ENCODE measurements around the gene MED27. TPM values are rescaled to one million over a fixed set of nuclear protein-coding genes. Genes with fewer than 3 reads are reported as not detected.

Gene MED27
- total RNA-seq, 1 experiment from 2014 or later, result 24.4 TPM

DNA sequence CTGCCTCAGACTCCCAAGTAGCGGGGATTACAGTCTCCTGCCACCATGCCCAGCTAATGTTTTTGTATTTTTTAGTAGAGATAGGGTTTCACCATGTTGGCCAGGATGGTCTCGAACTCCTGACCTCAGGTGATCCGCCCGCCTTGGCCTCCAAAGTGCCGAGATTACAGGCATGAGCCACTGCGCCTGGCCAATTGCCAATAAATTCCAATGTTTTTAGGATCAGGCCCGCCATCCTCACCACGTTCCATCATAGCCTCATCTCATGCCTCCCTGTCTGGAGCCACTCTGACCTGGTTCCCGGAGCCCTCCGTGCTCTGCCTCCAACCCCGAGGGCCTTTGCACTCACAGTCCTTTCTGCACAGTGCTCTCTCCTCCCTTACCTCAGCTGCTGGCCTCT lies 268.3 kb downstream of the MED27 start:
- Histone ChIP-seq H3K27ac (ENCODE audit: low read length) (no peak overlapping the region), H3K4me3 (ENCODE audit: low read depth in 2 of 2, low read length in 2 of 2) (no peak overlapping the region), H3K4me1 (ENCODE audit: control insufficient read depth, insufficient read depth, low read length) (no peaks in the 10 kb centered on the region; the same call in 1 of the 2 replicates), H3K36me3 (ENCODE audit: control insufficient read depth, insufficient read depth, low read length) (no peaks in the 10 kb centered on the region), H3K27me3 (ENCODE audit: control insufficient read depth, insufficient read depth, low read length) (no peaks in the 10 kb centered on the region), H3K9me3 (ENCODE audit: control insufficient read depth, insufficient read depth, low read depth, low read length) (no peaks in the 10 kb centered on the region)
- in situ Hi-C loops (cut with HindIII; ENCODE audit: low pct_unique_long_range_greater_than_20kb, low sequenced_read_pairs) (no loop called here), intact Hi-C loops (cut with micrococcal nuclease; ENCODE audit: unreplicated experiment) (no loop called here)
- no TSS peak for BruUV-seq (replicated peaks)
- CTCF ChIA-PET, result no interaction called here
- TF ChIP-seq SIN3A (IDR thresholded peaks at IDR 0.05; ENCODE audit: borderline replicate concordance, insufficient read depth, low read depth, low read length) (no peak), CTCF (IDR thresholded peaks at IDR 0.05) (no peak), TCF7L2 (IDR thresholded peaks at IDR 0.05; ENCODE audit: low read depth, low read length) (no peak), POLR2AphosphoS5 (IDR thresholded peaks at IDR 0.05; ENCODE audit: low read depth, low read length) (no peak)
- DNase-seq (ENCODE audit: low read depth, low spot score) (no peak), ATAC-seq (no peak)
- POLR2A ChIA-PET, result no interaction called here

DNA sequence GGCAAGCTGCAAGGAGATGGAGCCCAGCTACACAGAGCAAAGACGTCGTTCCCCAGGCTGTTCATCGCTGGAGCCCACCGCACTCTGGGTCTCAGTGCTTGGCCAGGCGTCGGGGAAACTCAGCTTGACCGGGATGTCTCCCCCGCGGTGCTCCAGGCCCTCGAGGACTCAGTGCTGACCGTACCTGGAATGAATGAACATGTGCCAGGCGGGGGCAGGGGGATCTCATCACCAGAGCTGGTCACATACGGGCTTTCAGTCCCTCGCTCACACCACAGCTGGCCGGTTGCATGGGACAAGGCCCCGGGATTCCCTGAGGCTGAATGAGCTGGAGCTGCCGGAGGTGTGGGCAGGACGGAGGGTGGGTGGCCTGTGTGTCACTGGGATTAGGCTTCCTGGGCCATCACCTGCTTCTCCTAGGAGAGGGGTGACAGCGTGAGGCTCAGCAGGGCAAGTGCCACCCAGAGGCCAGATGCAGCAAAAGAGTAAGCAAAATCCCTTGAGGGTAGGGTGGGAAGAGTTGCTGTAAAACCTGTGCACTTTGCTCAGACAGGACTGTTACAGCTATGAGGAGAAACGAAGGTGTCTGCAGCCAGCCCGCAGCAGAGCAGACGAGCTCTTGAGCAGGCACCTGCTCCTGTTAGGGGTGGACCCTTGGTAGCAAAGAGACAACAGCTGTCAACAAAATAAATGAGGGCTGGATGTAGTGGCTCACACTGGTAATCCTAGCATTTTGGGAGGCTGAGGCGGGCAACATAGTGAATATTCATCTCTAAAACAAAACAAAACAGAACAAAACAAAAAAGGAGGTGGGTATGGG lies 269.1 kb downstream of the MED27 start:
- peak; percentile 47; the same call in 1 of the 2 replicates for ATAC-seq
- POLR2A ChIA-PET, result no interaction called here
- no peak for TF ChIP-seq REST (IDR thresholded peaks at IDR 0.05; ENCODE audit: insufficient read depth in 1 of 2, low read depth in 2 of 2, low read length in 1 of 2)
- TF ChIP-seq SIN3A (IDR thresholded peaks at IDR 0.05; ENCODE audit: borderline replicate concordance, insufficient read depth, low read depth, low read length), result no peak
- TF ChIP-seq TCF7L2 (IDR thresholded peaks at IDR 0.05; ENCODE audit: low read depth, low read length), result no peak
- no peak for TF ChIP-seq POLR2AphosphoS5 (IDR thresholded peaks at IDR 0.05; ENCODE audit: low read depth, low read length)
- no peak for TF ChIP-seq CTCF (IDR thresholded peaks at IDR 0.05)
- no peak for DNase-seq (ENCODE audit: low read depth, low spot score)
- intact Hi-C loops (cut with micrococcal nuclease; ENCODE audit: unreplicated experiment), result no loop called here
- CTCF ChIA-PET, result no interaction called here
- H3K27me3 ChIP-seq (ENCODE audit: control insufficient read depth, insufficient read depth, low read length), result no peaks in the 10 kb centered on the region
- no peaks in the 10 kb centered on the region for H3K4me1 ChIP-seq (ENCODE audit: control insufficient read depth, insufficient read depth, low read length)
- no peaks in the 10 kb centered on the region for H3K9me3 ChIP-seq (ENCODE audit: control insufficient read depth, insufficient read depth, low read depth, low read length)
- in situ Hi-C loops (cut with HindIII; ENCODE audit: low pct_unique_long_range_greater_than_20kb, low sequenced_read_pairs), result no loop called here
- BruUV-seq (replicated peaks), result no TSS peak
- H3K36me3 ChIP-seq (ENCODE audit: control insufficient read depth, insufficient read depth, low read length), result no peaks in the 10 kb centered on the region
- no peak overlapping the region for H3K27ac ChIP-seq (ENCODE audit: low read length)
- no peak overlapping the region for H3K4me3 ChIP-seq (ENCODE audit: low read depth in 2 of 2, low read length in 2 of 2)

Other genes starting within 250 kb of the MED27 start
- gene NTNG2, start 82.2 kb upstream of the MED27 start, total RNA-seq (2021; ENCODE audit: unreplicated experiment), result 5.1 TPM

Data from Panc1 (cell line).